ENCODE data around the gene LRR1. TPM values are rescaled to one million over a fixed set of nuclear protein-coding genes. Genes with fewer than 3 reads are reported as not detected.
A peak's percentile ranks its signal among the peaks of the same experiment; 100 is the strongest.

LRR1 gene
- polyA plus RNA-seq (2013, experiment 1 of 2) = 21.4 TPM
- polyA plus RNA-seq (2013, experiment 2 of 2) = 23.6 TPM

DNA sequence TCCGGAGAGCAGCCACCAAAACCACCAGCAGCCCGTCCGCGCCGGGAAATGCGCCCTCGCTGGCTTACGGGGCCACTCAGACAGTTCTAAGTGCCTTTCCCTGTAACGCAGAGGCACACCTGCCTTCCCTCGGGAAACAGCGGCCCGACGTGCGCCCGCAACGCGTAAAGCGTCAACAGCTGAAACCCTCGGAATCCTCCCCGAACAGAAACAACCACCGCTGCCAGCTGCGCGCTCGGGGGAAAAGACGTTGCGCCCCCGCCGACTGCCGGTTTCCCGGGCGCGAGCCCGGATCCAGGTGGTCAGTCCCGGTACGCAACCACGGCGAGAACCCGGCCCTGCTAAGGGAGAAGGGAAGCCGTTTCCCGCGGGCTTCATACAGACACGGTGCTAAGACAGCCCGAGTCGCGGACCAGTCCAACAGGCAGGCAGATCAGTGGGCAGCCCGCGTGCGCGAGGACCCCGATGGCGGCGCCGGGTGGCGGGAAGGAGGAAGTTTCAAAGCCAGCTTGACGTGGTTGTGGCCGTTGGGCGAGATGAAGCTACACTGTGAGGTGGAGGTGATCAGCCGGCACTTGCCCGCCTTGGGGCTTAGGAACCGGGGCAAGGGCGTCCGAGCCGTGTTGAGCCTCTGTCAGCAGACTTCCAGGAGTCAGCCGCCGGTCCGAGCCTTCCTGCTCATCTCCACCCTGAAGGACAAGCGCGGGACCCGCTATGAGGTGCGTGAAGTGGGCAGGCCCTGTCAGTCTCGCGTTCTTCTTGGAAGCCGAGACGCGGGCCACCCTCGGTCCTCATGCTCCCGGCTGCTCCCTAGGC lies at the start of gene LRR1:
TSS of gene LRR1 (plus strand) at position 456 of the 816 bp plus-strand sequence. CDS start at position 537, 81 bp downstream.
- H3K36me3 ChIP-seq (ENCODE audit: control insufficient read depth, insufficient read depth, low read length) = peaks cover 22% of the 10 kb centered on the region
- peaks cover 4% of the 10 kb centered on the region for H3K4me1 ChIP-seq (ENCODE audit: control insufficient read depth, insufficient read depth, low read length, poor library complexity, severe bottlenecking)
- H3K4me3 ChIP-seq (ENCODE audit: extremely low read depth, insufficient read depth, low read length, poor library complexity, severe bottlenecking) = peak within 1 kb of the TSS; percentile 88
- H3K27ac ChIP-seq (ENCODE audit: low read depth, low read length, severe bottlenecking) = peak within 1 kb of the TSS; percentile 89
- 0% methylated on average over 48 to 75 of the region's 77 CpGs for WGBS, 2 experiments (ENCODE audit: insufficient coverage in 2 of 2)
- H3K9me3 ChIP-seq (ENCODE audit: control insufficient read depth, low read length) = no peaks in the 10 kb centered on the region

DNA sequence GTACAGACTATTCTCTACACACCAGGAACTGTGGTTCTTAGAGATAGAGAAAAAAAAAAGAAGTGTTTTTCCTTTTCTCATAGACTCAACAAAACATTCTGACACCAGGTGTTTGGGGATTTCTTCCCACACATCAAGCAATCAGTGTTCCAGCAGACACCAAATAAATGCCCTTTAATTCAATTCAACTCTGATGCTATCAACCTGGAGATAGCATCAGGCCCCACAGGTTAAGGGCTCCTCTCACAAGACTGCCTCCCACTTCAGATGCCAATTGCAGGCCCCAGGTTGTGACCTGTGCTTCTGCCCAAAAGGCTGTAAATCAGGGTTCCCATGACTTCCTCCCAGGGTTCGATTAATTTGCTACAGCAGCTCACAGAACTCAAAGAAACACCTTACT lies 49.3 kb upstream of the LRR1 start:
- H3K27ac ChIP-seq (ENCODE audit: low read depth, low read length, severe bottlenecking) = no peak overlapping the region
- no peaks in the 10 kb centered on the region for H3K36me3 ChIP-seq (ENCODE audit: control insufficient read depth, insufficient read depth, low read length)
- H3K9me3 ChIP-seq (ENCODE audit: control insufficient read depth, low read length) = no peaks in the 10 kb centered on the region
- H3K4me1 ChIP-seq (ENCODE audit: control insufficient read depth, insufficient read depth, low read length, poor library complexity, severe bottlenecking) = peaks cover 9% of the 10 kb centered on the region
- WGBS, 2 experiments (ENCODE audit: insufficient coverage in 2 of 2) = no CpG with 5 or more reads among the region's 1 CpG
- no peak overlapping the region for H3K4me3 ChIP-seq (ENCODE audit: extremely low read depth, insufficient read depth, low read length, poor library complexity, severe bottlenecking)

- no peak overlapping the region for H3K4me3 ChIP-seq (ENCODE audit: extremely low read depth, insufficient read depth, low read length, poor library complexity, severe bottlenecking)
- peaks cover 6% of the 10 kb centered on the region for H3K4me1 ChIP-seq (ENCODE audit: control insufficient read depth, insufficient read depth, low read length, poor library complexity, severe bottlenecking)
- 67 to 79% methylated on average over 2 of the region's 4 CpGs for WGBS, 2 experiments (ENCODE audit: insufficient coverage in 2 of 2)
- no peaks in the 10 kb centered on the region for H3K36me3 ChIP-seq (ENCODE audit: control insufficient read depth, insufficient read depth, low read length)
- no peak overlapping the region for H3K27ac ChIP-seq (ENCODE audit: low read depth, low read length, severe bottlenecking)
- H3K9me3 ChIP-seq (ENCODE audit: control insufficient read depth, low read length) = no peaks in the 10 kb centered on the region
Measured at GRCh38 chr14:49549881-49550280, 48.9 kb upstream of the LRR1 start.

GRCh38 chr14:49550286-49551184 lies 48.2 kb upstream of the LRR1 start:
- no peaks in the 10 kb centered on the region for H3K36me3 ChIP-seq (ENCODE audit: control insufficient read depth, insufficient read depth, low read length)
- H3K4me1 ChIP-seq (ENCODE audit: control insufficient read depth, insufficient read depth, low read length, poor library complexity, severe bottlenecking) = peaks cover 4% of the 10 kb centered on the region
- H3K4me3 ChIP-seq (ENCODE audit: extremely low read depth, insufficient read depth, low read length, poor library complexity, severe bottlenecking) = no peak overlapping the region
- no CpG with 5 or more reads among the region's 5 CpGs for WGBS, 2 experiments (ENCODE audit: insufficient coverage in 2 of 2)
- H3K27ac ChIP-seq (ENCODE audit: low read depth, low read length, severe bottlenecking) = no peak overlapping the region
- no peaks in the 10 kb centered on the region for H3K9me3 ChIP-seq (ENCODE audit: control insufficient read depth, low read length)

DNA sequence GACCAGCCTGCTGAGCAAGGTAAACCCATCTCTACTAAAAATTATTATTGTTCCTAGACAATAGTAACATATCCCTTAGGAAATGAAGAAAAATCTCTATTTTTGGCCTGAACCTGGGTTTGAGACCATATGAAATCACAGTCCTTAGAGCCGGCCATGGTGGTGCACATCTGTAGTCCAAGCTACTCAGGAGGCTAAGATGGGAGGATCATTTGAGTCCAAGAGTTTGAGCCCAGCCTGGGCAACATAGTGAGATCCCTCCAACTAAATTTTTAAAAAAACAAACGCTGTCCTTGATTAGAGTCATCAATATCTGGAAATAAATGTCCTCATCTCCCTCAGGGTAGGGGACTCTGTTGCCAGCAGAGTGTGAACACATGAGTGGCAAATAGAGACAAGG lies 47.2 kb upstream of the LRR1 start:
- H3K36me3 ChIP-seq (ENCODE audit: control insufficient read depth, insufficient read depth, low read length) = no peaks in the 10 kb centered on the region
- H3K9me3 ChIP-seq (ENCODE audit: control insufficient read depth, low read length) = no peaks in the 10 kb centered on the region
- peaks cover 3% of the 10 kb centered on the region for H3K4me1 ChIP-seq (ENCODE audit: control insufficient read depth, insufficient read depth, low read length, poor library complexity, severe bottlenecking)
- no peak overlapping the region for H3K27ac ChIP-seq (ENCODE audit: low read depth, low read length, severe bottlenecking)
- H3K4me3 ChIP-seq (ENCODE audit: extremely low read depth, insufficient read depth, low read length, poor library complexity, severe bottlenecking) = no peak overlapping the region
- WGBS, 2 experiments (ENCODE audit: insufficient coverage in 2 of 2) = 67 to 86% methylated on average over 1 of the region's 2 CpGs

GRCh38 chr14:49553106-49553505 lies 45.6 kb upstream of the LRR1 start:
- Histone ChIP-seq H3K36me3 (ENCODE audit: control insufficient read depth, insufficient read depth, low read length) (no peaks in the 10 kb centered on the region), H3K4me1 (ENCODE audit: control insufficient read depth, insufficient read depth, low read length, poor library complexity, severe bottlenecking) (peaks cover 3% of the 10 kb centered on the region), H3K27ac (ENCODE audit: low read depth, low read length, severe bottlenecking) (no peak overlapping the region), H3K4me3 (ENCODE audit: extremely low read depth, insufficient read depth, low read length, poor library complexity, severe bottlenecking) (no peak overlapping the region), H3K9me3 (ENCODE audit: control insufficient read depth, low read length) (no peaks in the 10 kb centered on the region)

GRCh38 chr14:49553892-49554291 lies 44.8 kb upstream of the LRR1 start:
- H3K4me1 ChIP-seq (ENCODE audit: control insufficient read depth, insufficient read depth, low read length, poor library complexity, severe bottlenecking) = peaks cover 3% of the 10 kb centered on the region
- H3K27ac ChIP-seq (ENCODE audit: low read depth, low read length, severe bottlenecking) = no peak overlapping the region
- no peak overlapping the region for H3K4me3 ChIP-seq (ENCODE audit: extremely low read depth, insufficient read depth, low read length, poor library complexity, severe bottlenecking)
- no peaks in the 10 kb centered on the region for H3K9me3 ChIP-seq (ENCODE audit: control insufficient read depth, low read length)
- H3K36me3 ChIP-seq (ENCODE audit: control insufficient read depth, insufficient read depth, low read length) = no peaks in the 10 kb centered on the region
- WGBS, 2 experiments (ENCODE audit: insufficient coverage in 2 of 2) = 59 to 62% methylated on average over 3 of the region's 3 CpGs

DNA sequence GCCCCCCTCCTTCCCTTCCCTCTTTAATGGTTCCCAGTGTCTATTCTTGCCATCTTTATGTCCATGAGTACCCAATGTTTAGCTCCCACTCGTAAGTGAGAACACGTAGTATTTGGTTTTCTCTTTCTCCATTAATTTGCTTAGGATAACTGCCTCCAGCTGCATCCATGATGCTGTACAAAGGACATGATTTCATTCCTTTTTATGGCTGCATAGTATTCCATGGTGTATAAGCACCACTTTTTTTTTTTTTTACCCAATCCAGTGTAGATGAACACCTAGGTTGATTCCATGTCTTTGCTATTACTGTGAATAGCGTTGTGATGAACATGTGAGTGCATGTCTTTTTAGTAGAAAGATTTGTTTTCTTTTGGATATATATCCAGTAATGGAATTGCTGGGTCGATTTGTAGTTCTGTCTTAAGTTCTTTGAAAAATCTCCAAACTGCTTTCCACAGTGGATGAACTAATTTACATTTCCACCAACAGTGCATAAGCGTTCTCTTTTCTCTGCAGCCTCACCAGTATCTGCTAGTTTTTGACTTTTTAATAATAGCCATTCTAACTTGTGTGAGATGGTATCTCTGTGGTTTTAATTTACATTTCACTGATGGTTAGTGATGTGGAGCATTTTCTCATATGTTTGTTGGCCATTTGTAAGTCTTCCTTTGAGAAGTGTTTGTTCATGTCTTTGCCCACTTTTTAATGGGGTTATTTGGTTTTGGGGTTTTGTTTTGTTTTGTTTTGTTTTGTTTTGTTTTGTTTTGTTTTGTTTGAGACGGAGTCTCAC lies 38.6 kb upstream of the LRR1 start:
- H3K4me1 ChIP-seq (ENCODE audit: control insufficient read depth, insufficient read depth, low read length, poor library complexity, severe bottlenecking) = no peaks in the 10 kb centered on the region
- 91 to 100% methylated on average over 4 of the region's 6 CpGs for WGBS, 2 experiments (ENCODE audit: insufficient coverage in 2 of 2)
- no peaks in the 10 kb centered on the region for H3K36me3 ChIP-seq (ENCODE audit: control insufficient read depth, insufficient read depth, low read length)
- no peak overlapping the region for H3K27ac ChIP-seq (ENCODE audit: low read depth, low read length, severe bottlenecking)
- no peak overlapping the region for H3K4me3 ChIP-seq (ENCODE audit: extremely low read depth, insufficient read depth, low read length, poor library complexity, severe bottlenecking)
- H3K9me3 ChIP-seq (ENCODE audit: control insufficient read depth, low read length) = peaks cover 2% of the 10 kb centered on the region

GRCh38 chr14:49566714-49567113 lies 32.0 kb upstream of the LRR1 start:
- 89 to 93% methylated on average over 11 of the region's 12 CpGs for WGBS, 2 experiments (ENCODE audit: insufficient coverage in 2 of 2)
- Histone ChIP-seq H3K9me3 (ENCODE audit: control insufficient read depth, low read length) (peaks cover 9% of the 10 kb centered on the region), H3K36me3 (ENCODE audit: control insufficient read depth, insufficient read depth, low read length) (peaks cover 11% of the 10 kb centered on the region), H3K4me1 (ENCODE audit: control insufficient read depth, insufficient read depth, low read length, poor library complexity, severe bottlenecking) (no peaks in the 10 kb centered on the region), H3K27ac (ENCODE audit: low read depth, low read length, severe bottlenecking) (no peak overlapping the region), H3K4me3 (ENCODE audit: extremely low read depth, insufficient read depth, low read length, poor library complexity, severe bottlenecking) (no peak overlapping the region)

DNA sequence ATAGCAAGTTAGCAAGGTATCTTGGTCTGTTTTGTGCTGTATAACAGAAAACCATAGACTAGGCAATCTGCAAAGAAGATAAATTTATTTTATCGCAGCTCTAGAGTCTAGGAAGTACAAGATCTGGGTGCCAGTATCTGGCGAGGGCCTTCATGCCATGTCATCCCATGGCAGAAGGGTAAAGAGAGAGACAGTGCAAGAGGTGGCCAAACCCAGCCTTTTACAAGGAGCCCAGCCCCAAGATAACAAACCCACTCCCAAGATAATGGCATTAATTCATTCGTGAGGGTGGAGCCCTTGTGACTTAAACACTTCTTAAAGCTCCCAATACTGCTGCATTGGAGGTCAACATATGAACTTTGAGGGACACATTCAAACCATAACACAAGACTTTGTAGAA lies 29.5 kb upstream of the LRR1 start:
- 78 to 96% methylated on average over 1 to 3 of the region's 3 CpGs for WGBS, 2 experiments (ENCODE audit: insufficient coverage in 2 of 2)
- Histone ChIP-seq H3K4me1 (ENCODE audit: control insufficient read depth, insufficient read depth, low read length, poor library complexity, severe bottlenecking) (no peaks in the 10 kb centered on the region), H3K4me3 (ENCODE audit: extremely low read depth, insufficient read depth, low read length, poor library complexity, severe bottlenecking) (no peak overlapping the region), H3K27ac (ENCODE audit: low read depth, low read length, severe bottlenecking) (no peak overlapping the region), H3K9me3 (ENCODE audit: control insufficient read depth, low read length) (peaks cover 10% of the 10 kb centered on the region), H3K36me3 (ENCODE audit: control insufficient read depth, insufficient read depth, low read length) (peaks cover 36% of the 10 kb centered on the region)

All from mesodermal cell (in vitro differentiated cells).